Ishikawa (cell line): ENCODE measurements around the gene TMEFF1.

Source experiments
- CEBPB ChIP-seq: IDR thresholded peaks from 2 replicates; pipeline ENCODE4 v1.6.1; 2012
- CREB1 ChIP-seq: IDR thresholded peaks from 2 replicates; pipeline ENCODE4 v1.6.1; 2012; ENCODE audit warnings: low read depth
- EGR1 ChIP-seq: IDR thresholded peaks from 2 replicates; pipeline ENCODE4 v1.6.1; 2012
- EP300 ChIP-seq: IDR thresholded peaks from 2 replicates; pipeline ENCODE4 v1.6.1; 2012; ENCODE audit warnings: borderline replicate concordance
- FOXM1 ChIP-seq: IDR thresholded peaks from 2 replicates; pipeline ENCODE4 v1.6.1; 2012; ENCODE audit warnings: low read depth, borderline replicate concordance
- MAX ChIP-seq: IDR thresholded peaks from 2 replicates; pipeline ENCODE4 v1.6.1; 2012
- NFIC ChIP-seq: IDR thresholded peaks from 2 replicates; pipeline ENCODE4 v1.6.1; 2012
- RAD21 ChIP-seq: IDR thresholded peaks from 2 replicates; pipeline ENCODE4 v1.6.1; 2012; ENCODE audit warnings: low read depth
- TAF1 ChIP-seq: IDR thresholded peaks from 2 replicates; pipeline ENCODE4 v1.6.1; 2012; ENCODE audit warnings: low read depth, mild to moderate bottlenecking
- TCF12 ChIP-seq: IDR thresholded peaks from 2 replicates; pipeline ENCODE4 v1.6.1; 2012; ENCODE audit warnings: low read depth
- TEAD4 ChIP-seq: IDR thresholded peaks from 2 replicates; pipeline ENCODE4 v1.6.1; 2012
- YY1 ChIP-seq: IDR thresholded peaks from 2 replicates; pipeline ENCODE4 v1.6.1; 2012; ENCODE audit warnings: low read depth
- ZBTB7A ChIP-seq: IDR thresholded peaks from 2 replicates; pipeline ENCODE4 v1.6.1; 2012; ENCODE audit warnings: low read depth
- TF ChIP-seq, protein P1 (sequence below): IDR thresholded peaks from 2 replicates; pipeline ENCODE4 v1.6.1; 2012; ENCODE audit warnings: low read depth, mild to moderate bottlenecking
- TF ChIP-seq, protein P2 (sequence below): IDR thresholded peaks from 2 replicates; pipeline ENCODE4 v1.6.1; 2012

TMEFF1 gene

DNA sequence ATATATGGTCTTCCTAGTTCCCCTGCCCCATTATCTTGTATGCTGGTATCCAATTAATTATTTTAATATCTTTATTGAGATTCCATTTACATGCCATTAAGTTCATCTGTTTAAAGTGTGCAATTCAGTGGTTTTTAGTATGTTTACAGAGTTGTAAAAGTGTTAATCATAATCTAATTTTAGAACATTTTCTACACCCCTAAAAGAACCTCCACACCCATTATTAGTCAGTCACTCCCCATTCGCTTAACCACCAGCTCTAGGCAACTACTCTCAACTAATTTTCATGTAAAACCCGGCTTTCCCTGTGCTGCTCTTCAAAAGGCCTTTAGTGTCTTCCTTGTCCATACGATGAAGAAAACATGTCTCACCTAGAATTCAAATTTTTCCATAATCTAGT, 84.1 kb downstream of the TMEFF1 start:
- TF ChIP-seq EGR1 = no peak
- no peak for TF ChIP-seq MAX
- no peak for TF ChIP-seq TEAD4
- no peak for TF ChIP-seq CREB1
- TF ChIP-seq FOXM1 = no peak
- TF ChIP-seq TCF12 = no peak
- TF ChIP-seq EP300 = no peak
- no peak for TF ChIP-seq TAF1
- TF ChIP-seq, protein P1, sequence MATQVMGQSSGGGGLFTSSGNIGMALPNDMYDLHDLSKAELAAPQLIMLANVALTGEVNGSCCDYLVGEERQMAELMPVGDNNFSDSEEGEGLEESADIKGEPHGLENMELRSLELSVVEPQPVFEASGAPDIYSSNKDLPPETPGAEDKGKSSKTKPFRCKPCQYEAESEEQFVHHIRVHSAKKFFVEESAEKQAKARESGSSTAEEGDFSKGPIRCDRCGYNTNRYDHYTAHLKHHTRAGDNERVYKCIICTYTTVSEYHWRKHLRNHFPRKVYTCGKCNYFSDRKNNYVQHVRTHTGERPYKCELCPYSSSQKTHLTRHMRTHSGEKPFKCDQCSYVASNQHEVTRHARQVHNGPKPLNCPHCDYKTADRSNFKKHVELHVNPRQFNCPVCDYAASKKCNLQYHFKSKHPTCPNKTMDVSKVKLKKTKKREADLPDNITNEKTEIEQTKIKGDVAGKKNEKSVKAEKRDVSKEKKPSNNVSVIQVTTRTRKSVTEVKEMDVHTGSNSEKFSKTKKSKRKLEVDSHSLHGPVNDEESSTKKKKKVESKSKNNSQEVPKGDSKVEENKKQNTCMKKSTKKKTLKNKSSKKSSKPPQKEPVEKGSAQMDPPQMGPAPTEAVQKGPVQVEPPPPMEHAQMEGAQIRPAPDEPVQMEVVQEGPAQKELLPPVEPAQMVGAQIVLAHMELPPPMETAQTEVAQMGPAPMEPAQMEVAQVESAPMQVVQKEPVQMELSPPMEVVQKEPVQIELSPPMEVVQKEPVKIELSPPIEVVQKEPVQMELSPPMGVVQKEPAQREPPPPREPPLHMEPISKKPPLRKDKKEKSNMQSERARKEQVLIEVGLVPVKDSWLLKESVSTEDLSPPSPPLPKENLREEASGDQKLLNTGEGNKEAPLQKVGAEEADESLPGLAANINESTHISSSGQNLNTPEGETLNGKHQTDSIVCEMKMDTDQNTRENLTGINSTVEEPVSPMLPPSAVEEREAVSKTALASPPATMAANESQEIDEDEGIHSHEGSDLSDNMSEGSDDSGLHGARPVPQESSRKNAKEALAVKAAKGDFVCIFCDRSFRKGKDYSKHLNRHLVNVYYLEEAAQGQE = no peak
- no peak for TF ChIP-seq YY1
- TF ChIP-seq CEBPB = no peak
- no peak for TF ChIP-seq ZBTB7A
- TF ChIP-seq, protein P2, sequence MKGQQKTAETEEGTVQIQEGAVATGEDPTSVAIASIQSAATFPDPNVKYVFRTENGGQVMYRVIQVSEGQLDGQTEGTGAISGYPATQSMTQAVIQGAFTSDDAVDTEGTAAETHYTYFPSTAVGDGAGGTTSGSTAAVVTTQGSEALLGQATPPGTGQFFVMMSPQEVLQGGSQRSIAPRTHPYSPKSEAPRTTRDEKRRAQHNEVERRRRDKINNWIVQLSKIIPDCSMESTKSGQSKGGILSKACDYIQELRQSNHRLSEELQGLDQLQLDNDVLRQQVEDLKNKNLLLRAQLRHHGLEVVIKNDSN = no peak
- no peak for TF ChIP-seq RAD21
- TF ChIP-seq NFIC = no peak

DNA sequence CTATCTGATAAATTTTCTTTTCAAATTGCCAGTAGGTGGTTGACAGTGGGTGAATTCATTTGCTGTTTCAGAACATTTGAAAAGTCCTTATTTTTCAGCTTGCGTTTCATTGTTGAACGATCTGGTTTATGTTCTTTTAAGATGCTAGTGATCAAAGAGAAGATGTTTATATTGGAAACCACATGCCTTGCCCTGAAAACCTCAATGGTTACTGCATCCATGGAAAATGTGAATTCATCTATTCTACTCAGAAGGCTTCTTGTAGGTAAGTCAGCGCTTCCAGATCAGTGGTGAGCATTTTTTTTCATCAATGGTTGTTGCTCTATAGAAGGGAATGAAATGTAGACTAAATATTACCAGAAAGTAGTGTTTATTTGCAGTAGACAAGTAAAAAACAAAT, 88.3 kb downstream of the TMEFF1 start:
- TF ChIP-seq YY1 (no peak), CEBPB (no peak), CREB1 (no peak), EGR1 (no peak), EP300 (no peak), RAD21 (no peak)
- TF ChIP-seq, protein P1 = no peak

- TF ChIP-seq CREB1 (no peak), MAX (no peak), TAF1 (no peak), EP300 (no peak), RAD21 (no peak), FOXM1 (no peak), CEBPB (no peak), TCF12 (no peak), EGR1 (no peak), YY1 (no peak), TEAD4 (no peak), ZBTB7A (no peak)
- TF ChIP-seq, protein P1 = no peak
- TF ChIP-seq, protein P2 = no peak
Observed at GRCh38 chr9:100567856-100568255, 94.9 kb downstream of the TMEFF1 start.

- TF ChIP-seq CREB1 = no peak
- TF ChIP-seq TEAD4 = no peak
- TF ChIP-seq, protein P2 = no peak
- no peak for TF ChIP-seq TCF12
- TF ChIP-seq FOXM1 = no peak
- TF ChIP-seq MAX = no peak
- TF ChIP-seq ZBTB7A = no peak
Observed at GRCh38 chr9:100573655-100574260, 100.8 kb downstream of the TMEFF1 start.
